BLaER1 (cell line): ENCODE results near the gene TRIM10.

Experiments used
- H3K27ac ChIP-seq: shearing (Covaris generic); formaldehyde crosslinking; 2 replicates; pipeline ENCODE4 v1.8.1; 2022
- H3K27me3 ChIP-seq: shearing (Covaris generic); formaldehyde crosslinking; 2 replicates; pipeline ENCODE4 v1.8.1; 2022
- H3K36me3 ChIP-seq: shearing (Covaris generic); formaldehyde crosslinking; 2 replicates; pipeline ENCODE4 v1.8.1; 2022
- H3K4me1 ChIP-seq: shearing (Covaris generic); formaldehyde crosslinking; 2 replicates; pipeline ENCODE4 v1.8.1; 2022
- H3K4me2 ChIP-seq: shearing (Covaris generic); formaldehyde crosslinking; 2 replicates; pipeline ENCODE4 v1.8.1; 2022
- H3K4me3 ChIP-seq: shearing (Covaris generic); formaldehyde crosslinking; 2 replicates; pipeline ENCODE4 v1.8.1; 2022
- H3K9ac ChIP-seq: shearing (Covaris generic); formaldehyde crosslinking; 2 replicates; pipeline ENCODE4 v1.8.1; 2022
- H3K9me3 ChIP-seq: shearing (Covaris generic); formaldehyde crosslinking; 2 replicates; pipeline ENCODE4 v1.8.1; 2022
- H4K20me1 ChIP-seq: shearing (Covaris generic); formaldehyde crosslinking; 2 replicates; pipeline ENCODE4 v1.8.1; 2022
- Cebpa-rat ChIP-seq: shearing (Covaris generic); IDR thresholded peaks from 2 replicates; pipeline ENCODE4 v1.8.1; 2022

The TRIM10 gene

GRCh38 chr6:30113841-30114240, 47.2 kb downstream of the TRIM10 start:
- Histone ChIP-seq H3K4me1 (peaks cover 50% of the 10 kb centered on the region), H3K9ac (no peak overlapping the region), H3K36me3 (no peaks in the 10 kb centered on the region), H3K4me2 (peak overlapping the region; percentile 3; the same call in 1 of the 2 replicates), H3K4me3 (no peak overlapping the region), H4K20me1 (no peaks in the 10 kb centered on the region), H3K9me3 (no peaks in the 10 kb centered on the region), H3K27ac (no peak overlapping the region), H3K27me3 (peaks cover 5% of the 10 kb centered on the region; the same call in 1 of the 2 replicates)
- TF ChIP-seq Cebpa-rat: no peak

GRCh38 chr6:30113003-30113759, 47.8 kb downstream of the TRIM10 start, which contains the start of gene TRIM31:
Gene TRIM31, minus strand, starts transcription at chr6:30113090. Its CDS starts 285 bp downstream, at chr6:30112805.
- Histone ChIP-seq H3K9me3 (no peaks in the 10 kb centered on the region), H4K20me1 (no peaks in the 10 kb centered on the region), H3K9ac (no peak within 1 kb of the TSS), H3K27ac (no peak within 1 kb of the TSS), H3K4me3 (no peak within 1 kb of the TSS), H3K27me3 (peaks cover 5% of the 10 kb centered on the region; the same call in 1 of the 2 replicates), H3K4me1 (peaks cover 43% of the 10 kb centered on the region), H3K4me2 (peak within 1 kb of the TSS; percentile 3; the same call in 1 of the 2 replicates), H3K36me3 (no peaks in the 10 kb centered on the region)
- no peak for TF ChIP-seq Cebpa-rat

GRCh38 chr6:30112402-30112994, 48.5 kb downstream of the TRIM10 start:
- Histone ChIP-seq H3K27me3 (peaks cover 5% of the 10 kb centered on the region; the same call in 1 of the 2 replicates), H3K4me2 (no peak overlapping the region), H3K9me3 (no peaks in the 10 kb centered on the region), H3K9ac (no peak overlapping the region), H4K20me1 (no peaks in the 10 kb centered on the region), H3K4me1 (peaks cover 41% of the 10 kb centered on the region), H3K4me3 (no peak overlapping the region), H3K36me3 (no peaks in the 10 kb centered on the region), H3K27ac (no peak overlapping the region)
- TF ChIP-seq Cebpa-rat: no peak

GRCh38 chr6:30111266-30111856, 49.6 kb downstream of the TRIM10 start:
- Histone ChIP-seq H3K27me3 (peaks cover 5% of the 10 kb centered on the region; the same call in 1 of the 2 replicates), H4K20me1 (no peaks in the 10 kb centered on the region), H3K4me2 (peak overlapping the region; percentile 73), H3K4me3 (no peak overlapping the region), H3K27ac (no peak overlapping the region), H3K9me3 (no peaks in the 10 kb centered on the region), H3K4me1 (peaks cover 30% of the 10 kb centered on the region), H3K9ac (no peak overlapping the region), H3K36me3 (no peaks in the 10 kb centered on the region)
- TF ChIP-seq Cebpa-rat: no peak

- H3K4me1 ChIP-seq: peaks cover 40% of the 10 kb centered on the region
- no peaks in the 10 kb centered on the region for H3K36me3 ChIP-seq
- peaks cover 38% of the 10 kb centered on the region for H3K27me3 ChIP-seq
- H3K9ac ChIP-seq: no peak overlapping the region
- no peak overlapping the region for H3K4me3 ChIP-seq
- no peaks in the 10 kb centered on the region for H3K9me3 ChIP-seq
- H3K27ac ChIP-seq: no peak overlapping the region
- H4K20me1 ChIP-seq: peaks cover 10% of the 10 kb centered on the region; the same call in 1 of the 2 replicates
- H3K4me2 ChIP-seq: no peak overlapping the region
- TF ChIP-seq Cebpa-rat: no peak
Measured at GRCh38 chr6:30104661-30105060, 56.4 kb downstream of the TRIM10 start.

GRCh38 chr6:30103872-30104179, 57.2 kb downstream of the TRIM10 start:
- Histone ChIP-seq H3K27me3 (peaks cover 46% of the 10 kb centered on the region), H3K4me3 (peak overlapping the region; percentile 65), H3K27ac (no peak overlapping the region), H3K4me2 (peak overlapping the region; percentile 97), H3K36me3 (no peaks in the 10 kb centered on the region), H3K9me3 (no peaks in the 10 kb centered on the region), H4K20me1 (peaks cover 10% of the 10 kb centered on the region; the same call in 1 of the 2 replicates), H3K4me1 (peaks cover 40% of the 10 kb centered on the region), H3K9ac (peak overlapping the region; percentile 56; the same call in 1 of the 2 replicates)
- no peak for TF ChIP-seq Cebpa-rat

- Histone ChIP-seq H4K20me1 (peaks cover 10% of the 10 kb centered on the region; the same call in 1 of the 2 replicates), H3K4me3 (peak overlapping the region; percentile 65), H3K4me2 (peak overlapping the region; percentile 97), H3K9me3 (no peaks in the 10 kb centered on the region), H3K36me3 (no peaks in the 10 kb centered on the region), H3K27ac (no peak overlapping the region), H3K4me1 (peaks cover 40% of the 10 kb centered on the region), H3K9ac (peak overlapping the region; percentile 56; the same call in 1 of the 2 replicates), H3K27me3 (peaks cover 52% of the 10 kb centered on the region)
- TF ChIP-seq Cebpa-rat: no peak
Measured at GRCh38 chr6:30102970-30103871, 57.8 kb downstream of the TRIM10 start.

GRCh38 chr6:30102414-30102969, 58.5 kb downstream of the TRIM10 start:
- H3K4me2 ChIP-seq: peak overlapping the region; percentile 97
- H3K4me1 ChIP-seq: peaks cover 36% of the 10 kb centered on the region
- H3K27me3 ChIP-seq: peaks cover 59% of the 10 kb centered on the region
- H3K27ac ChIP-seq: peak overlapping the region; percentile 36
- TF ChIP-seq Cebpa-rat: no peak
- H3K4me3 ChIP-seq: peak overlapping the region; percentile 65
- peak overlapping the region; percentile 49; the same call in 1 of the 2 replicates for H3K9ac ChIP-seq
- no peaks in the 10 kb centered on the region for H3K36me3 ChIP-seq
- peaks cover 10% of the 10 kb centered on the region; the same call in 1 of the 2 replicates for H4K20me1 ChIP-seq
- no peaks in the 10 kb centered on the region for H3K9me3 ChIP-seq
